Motor neuron (in vitro differentiated cells): ENCODE results near the gene PLCG2. TPM values are rescaled to one million over a fixed set of nuclear protein-coding genes. Genes with fewer than 3 reads are reported as not detected.
"Not testable (repeated sequence)": the region's sequence is repeated elsewhere in the genome, so short reads cannot be mapped to it uniquely, and the experiment has no call there.

Experiments
- ATAC-seq, 8 experiments: fragments of 200-7000 bp; cut with Tn5 transposase; replicated peaks in 6 of 8; 2 replicates each; pipeline ENCODE4 v1.8.0; 2021; ENCODE audit warnings: mild to moderate bottlenecking in 8 of 8, moderate library complexity in 8 of 8
- H3K27ac ChIP-seq, 2 donors: fragments of 250-450 bp; sonication (Bioruptor Pico); 2 replicates each; pipeline ENCODE4 v1.9.0; 2021; ENCODE audit warnings: antibody characterized with exemption in 2 of 2, mild to moderate bottlenecking in 2 of 2, moderate library complexity in 1 of 2
- H3K4me1 ChIP-seq, 2 donors: fragments of 250-450 bp; sonication (Bioruptor Pico); replicated peaks in 1 of 2; 2 replicates each; pipeline ENCODE4 v1.6.1; 2021; ENCODE audit warnings: antibody characterized with exemption in 2 of 2, mild to moderate bottlenecking in 2 of 2, moderate library complexity in 1 of 2
- H3K4me3 ChIP-seq, 5 donors: fragments of 250-450 bp; sonication (Bioruptor Pico); 2 replicates each; pipeline ENCODE4 v1.9.0; 2021; ENCODE audit warnings: antibody characterized with exemption in 5 of 5, mild to moderate bottlenecking in 5 of 5, moderate library complexity in 4 of 5
- WGBS, 10 experiments: fragments of 450-650 bp; shearing (Covaris generic); methylation state at CpG; one replicate each; pipeline ENCODE4 v1.0.0; 2022; 5-methylcytosine and 5-hydroxymethylcytosine counted together
- in situ Hi-C, 9 experiments: fragments of 400-800 bp; cut with MboI; loops; one replicate each; pipeline ENCODE4 v1.15.0; 2021; ENCODE audit warnings: low sequenced_read_pairs in 9 of 9, low pct_unique_long_range_greater_than_20kb in 2 of 9; ENCODE audit not compliant: unreplicated experiment in 9 of 9
- total RNA-seq, 8 experiments: library from RNA; unstranded; fragments of 300-600 nt; gene quantifications; 2 replicates each; pipeline versions ENCODE4 v1.2.3 to v1.2.4, GENCODE V29; 2022

PLCG2 gene
- total RNA-seq, 8 experiments from 2014 or later = 0.09 to 2.7 (median 0.87) TPM

- ATAC-seq = no peak
- in situ Hi-C loops = loop anchor here in 2 of 9 experiments (25.0 kb wide), 1 partner anchor 310 kb away; no protein-coding TSS in a partner anchor
- Histone ChIP-seq H3K4me3 (no peak overlapping the region), H3K27ac (no peak overlapping the region), H3K4me1 (peaks cover 10 to 12% of the 10 kb centered on the region in 2 donors)
- WGBS, 10 experiments = 0 to 89% (median 59%) methylated on average over 1 to 3 of the region's 5 CpGs; no CpG with 5 or more reads in 4 of the 10 experiments
Observed at GRCh38 chr16:81927561-81928185, 148.6 kb downstream of the PLCG2 start.

- in situ Hi-C loops = loop anchor here in 2 of 9 experiments (25.0 kb wide), 1 partner anchor 309 kb away; no protein-coding TSS in a partner anchor
- peak in 5 of 8 experiments; percentile 43 to 76 (median 50) for ATAC-seq
Observed at GRCh38 chr16:81928271-81928918, 149.3 kb downstream of the PLCG2 start.

GRCh38 chr16:81928975-81929374 lies 149.9 kb downstream of the PLCG2 start:
- peaks cover 10 to 19% of the 10 kb centered on the region in 2 donors for H3K4me1 ChIP-seq
- in situ Hi-C loops = loop anchor here in 2 of 9 experiments (25.0 kb wide), 1 partner anchor 308 kb away; no protein-coding TSS in a partner anchor
- H3K27ac ChIP-seq = no peak overlapping the region
- 30 to 88% (median 51%) methylated on average over 2 to 6 of the region's 8 CpGs; no CpG with 5 or more reads in 6 of the 10 experiments for WGBS, 10 experiments
- no peak overlapping the region for H3K4me3 ChIP-seq
- ATAC-seq = peak in 6 of 8 experiments; percentile 9 to 43 (median 28)

More at GRCh38 chr16:81928271-81928918, 149.3 kb downstream of the PLCG2 start:
- WGBS, 10 experiments = 55 to 93% (median 70%) methylated on average over 3 to 16 of the region's 16 CpGs
- no peak overlapping the region for H3K27ac ChIP-seq
- peaks cover 10 to 19% of the 10 kb centered on the region in 2 donors for H3K4me1 ChIP-seq
- no peak overlapping the region for H3K4me3 ChIP-seq

- in situ Hi-C loops = loop anchor here in 2 of 9 experiments (25.0 kb wide), 1 partner anchor 307 kb away; no protein-coding TSS in a partner anchor
- Histone ChIP-seq H3K4me3 (no peak overlapping the region), H3K4me1 (peaks cover 10 to 19% of the 10 kb centered on the region in 2 donors), H3K27ac (no peak overlapping the region)
- ATAC-seq = no peak
Observed at GRCh38 chr16:81929841-81930240, 150.8 kb downstream of the PLCG2 start.

GRCh38 chr16:81931927-81932326 lies 152.8 kb downstream of the PLCG2 start:
- ATAC-seq = no peak
- Histone ChIP-seq H3K4me1 (peaks cover 19 to 32% of the 10 kb centered on the region in 2 donors), H3K27ac (no peak overlapping the region), H3K4me3 (no peak overlapping the region)
- 0 to 100% (median 80%) methylated on average over 1 to 4 of the region's 5 CpGs; no CpG with 5 or more reads in 3 of the 10 experiments for WGBS, 10 experiments
- in situ Hi-C loops = loop anchor here in 2 of 9 experiments (25.0 kb wide), 1 partner anchor 305 kb away; no protein-coding TSS in a partner anchor

- ATAC-seq = no peak
- Histone ChIP-seq H3K4me1 (peaks cover 22 to 37% of the 10 kb centered on the region in 2 donors), H3K4me3 (no peak overlapping the region), H3K27ac (no peak overlapping the region)
- 37 to 92% (median 70%) methylated on average over 2 to 3 of the region's 4 CpGs; no CpG with 5 or more reads in 7 of the 10 experiments for WGBS, 10 experiments
- in situ Hi-C loops = loop anchor here in 2 of 9 experiments (25.0 kb wide), 1 partner anchor 305 kb away; no protein-coding TSS in a partner anchor
Observed at GRCh38 chr16:81932668-81933067, 153.6 kb downstream of the PLCG2 start.

- peak in 5 of 8 experiments; percentile 35 to 68 (median 48) for ATAC-seq
- WGBS, 10 experiments = 60 to 75% (median 66%) methylated on average over 2 to 3 of the region's 3 CpGs; no CpG with 5 or more reads in 6 of the 10 experiments
- Histone ChIP-seq H3K4me3 (no peak overlapping the region), H3K4me1 (peaks cover 25 to 40% of the 10 kb centered on the region in 2 donors), H3K27ac (no peak overlapping the region)
- in situ Hi-C loops = loop anchor here in 2 of 9 experiments (25.0 kb wide), 1 partner anchor 304 kb away; no protein-coding TSS in a partner anchor
Observed at GRCh38 chr16:81933361-81933760, 154.3 kb downstream of the PLCG2 start.

- 20 to 100% (median 97%) methylated on average over 1 to 5 of the region's 6 CpGs; no CpG with 5 or more reads in 4 of the 10 experiments for WGBS, 10 experiments
- in situ Hi-C loops = loop anchor here in 2 of 9 experiments (25.0 kb wide), 1 partner anchor 303 kb away; no protein-coding TSS in a partner anchor
- H3K4me3 ChIP-seq, H3K27ac ChIP-seq, ATAC-seq: not testable (repeated sequence)
- peaks cover 18 to 33% of the 10 kb centered on the region in 2 donors for H3K4me1 ChIP-seq
Observed at GRCh38 chr16:81934711-81935110, 155.6 kb downstream of the PLCG2 start.

DNA sequence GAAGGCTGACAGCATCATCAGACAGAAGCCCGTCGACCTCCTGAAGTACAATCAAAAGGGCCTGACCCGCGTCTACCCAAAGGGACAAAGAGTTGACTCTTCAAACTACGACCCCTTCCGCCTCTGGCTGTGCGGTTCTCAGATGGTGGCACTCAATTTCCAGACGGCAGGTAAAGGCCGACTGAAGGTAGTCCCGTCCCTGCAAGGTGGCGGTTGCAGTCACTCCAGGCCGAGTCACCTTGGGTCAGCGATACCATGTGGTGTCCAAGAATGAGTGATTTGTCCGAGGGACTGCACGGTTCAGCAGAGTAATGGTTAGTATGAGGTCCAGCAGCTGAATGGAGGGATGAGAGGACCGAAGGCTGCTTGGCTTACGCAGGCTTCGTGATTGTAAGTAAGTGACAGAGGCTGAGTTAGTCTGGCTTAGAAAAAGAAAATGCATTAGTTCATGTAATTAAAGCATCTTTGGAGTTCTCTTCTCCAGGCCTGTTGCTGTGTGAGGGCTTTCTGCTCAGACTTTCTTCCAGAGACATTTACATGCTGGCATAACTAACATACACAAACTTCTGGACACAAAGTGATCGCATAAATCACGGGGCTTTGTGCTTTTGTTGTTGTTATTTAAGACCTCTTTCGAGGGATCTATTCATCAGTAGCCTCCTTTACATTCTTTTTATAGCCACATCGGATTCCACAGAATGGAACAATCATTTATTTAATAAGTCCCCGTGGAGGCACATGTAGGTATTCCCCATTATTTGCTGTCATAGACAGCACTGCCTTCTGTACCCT lies 157.3 kb downstream of the PLCG2 start:
- in situ Hi-C loops = loop anchor here in 2 of 9 experiments (25.0 kb wide), 1 partner anchor 301 kb away; no protein-coding TSS in a partner anchor
- WGBS, 10 experiments = 10 to 82% (median 62%) methylated on average over 2 to 20 of the region's 23 CpGs; no CpG with 5 or more reads in 2 of the 10 experiments
- H3K27ac ChIP-seq = no peak overlapping the region
- peaks cover 23 to 33% of the 10 kb centered on the region in 2 donors for H3K4me1 ChIP-seq
- H3K4me3 ChIP-seq = no peak overlapping the region
- peak in 3 of 8 experiments; percentile 12 to 53 (median 18) for ATAC-seq

GRCh38 chr16:81937305-81938038 lies 158.4 kb downstream of the PLCG2 start:
- Histone ChIP-seq H3K4me1 (peaks cover 34 to 36% of the 10 kb centered on the region in 2 donors), H3K27ac (no peak overlapping the region), H3K4me3 (no peak overlapping the region)
- WGBS, 10 experiments = 25 to 100% (median 62%) methylated on average over 1 to 6 of the region's 13 CpGs
- peak in 4 of 8 experiments; percentile 24 to 43 (median 30) for ATAC-seq
- in situ Hi-C loops = loop anchor here in 2 of 9 experiments (25.0 kb wide), 1 partner anchor 300 kb away; no protein-coding TSS in a partner anchor

DNA sequence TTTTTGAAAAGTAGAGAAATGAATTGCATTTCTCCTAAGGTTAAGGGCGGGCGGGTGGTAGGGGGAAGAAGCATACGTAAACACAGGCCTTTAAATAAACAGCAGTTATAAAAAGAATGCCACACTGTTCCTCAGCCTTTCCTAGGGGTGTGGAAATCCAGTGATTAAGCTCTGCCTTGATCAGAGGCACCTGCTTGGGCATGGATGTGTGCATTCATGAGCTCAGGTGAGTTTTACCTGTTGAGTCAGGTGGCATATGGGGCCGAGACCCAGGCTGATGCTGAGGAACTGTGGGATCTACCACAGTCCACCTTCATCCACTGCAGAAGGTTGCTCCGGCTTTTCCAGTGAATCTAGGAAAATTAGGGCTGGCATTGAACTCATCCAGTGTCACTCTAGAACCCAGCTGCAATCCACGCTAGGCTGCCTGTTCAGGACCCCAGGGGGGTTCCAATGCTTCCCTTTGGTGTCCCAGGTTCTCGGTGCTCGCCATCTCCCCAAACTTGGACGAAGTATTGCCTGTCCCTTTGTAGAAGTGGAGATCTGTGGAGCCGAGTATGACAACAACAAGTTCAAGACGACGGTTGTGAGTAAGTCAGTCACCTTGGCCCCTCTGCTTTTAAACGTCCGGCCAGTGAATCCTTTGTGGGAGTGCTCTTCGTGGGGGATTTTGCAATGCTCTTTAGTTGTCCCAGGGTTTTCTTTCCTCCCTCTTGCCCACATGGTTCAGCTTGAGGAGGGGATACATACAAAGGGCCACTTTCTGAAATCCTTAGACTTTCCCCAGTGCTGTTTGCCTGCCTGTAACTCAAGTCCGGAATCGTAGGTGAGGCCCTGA lies 159.5 kb downstream of the PLCG2 start:
- WGBS, 10 experiments = 20 to 94% (median 87%) methylated on average over 2 to 12 of the region's 17 CpGs; no CpG with 5 or more reads in 2 of the 10 experiments
- H3K4me3 ChIP-seq = no peak overlapping the region
- peaks cover 37 to 44% of the 10 kb centered on the region in 2 donors for H3K4me1 ChIP-seq
- no peak overlapping the region for H3K27ac ChIP-seq
- in situ Hi-C loops = loop anchor here in 2 of 9 experiments (25.0 kb wide), 1 partner anchor 299 kb away; no protein-coding TSS in a partner anchor
- no peak for ATAC-seq
